NCI-H2107 treated with DMSO at 0.1 percent for 48 hours (cell line): Measurements from ENCODE around the gene CORO2A.

Experiments
- DNase-seq: peaks from one replicate; lab custom pipeline; 2025; ENCODE audit not compliant: unreplicated experiment; lab: John Stamatoyannopoulos, UW

Gene CORO2A

GRCh38 chr9:98193336-98193944 is 1.0 kb upstream of the CORO2A start:
- DNase-seq = no peak

GRCh38 chr9:98191671-98192502 is 550 bp downstream of the CORO2A start:
- DNase-seq = no peak

GRCh38 chr9:98191181-98191608 is 1.2 kb downstream of the CORO2A start:
- no peak for DNase-seq

DNA sequence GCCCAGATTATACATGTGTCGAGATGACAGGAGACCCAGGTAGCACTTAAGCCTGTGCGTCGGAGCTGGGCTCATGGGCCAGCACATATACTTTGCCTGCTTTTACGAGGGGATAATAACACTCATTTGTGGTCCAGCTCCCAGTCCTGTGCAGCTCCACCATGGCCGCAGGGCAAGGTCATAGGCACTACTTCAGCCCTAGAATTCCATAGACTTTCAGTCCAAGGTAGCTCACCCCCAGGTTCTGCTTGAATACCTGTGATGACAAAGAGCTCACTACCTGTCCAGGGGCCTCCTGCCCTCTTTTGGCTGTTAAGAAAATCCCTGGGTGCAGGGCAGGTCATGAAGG is 1.7 kb downstream of the CORO2A start:
- no peak for DNase-seq

DNA sequence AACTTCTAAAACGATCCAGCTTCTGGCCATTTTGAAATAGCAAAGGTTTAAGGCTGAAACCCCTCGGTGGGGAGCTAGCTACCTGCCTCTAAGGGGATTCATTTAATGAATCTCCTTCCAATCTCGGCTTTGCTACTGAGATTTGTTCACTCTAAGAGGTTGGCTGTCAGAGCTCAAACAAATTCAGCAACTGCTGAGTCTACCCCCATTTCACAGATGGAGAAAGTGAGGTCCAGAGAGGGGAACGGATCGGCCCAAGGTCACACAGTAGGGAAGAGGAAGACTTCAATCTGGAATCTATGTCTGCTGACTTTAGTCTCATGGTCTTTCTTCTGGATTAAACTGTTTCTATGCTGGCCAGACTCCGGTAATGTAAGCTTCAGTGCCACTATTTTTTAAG is 3.0 kb downstream of the CORO2A start:
- no peak for DNase-seq

GRCh38 chr9:98187926-98188325 is 4.5 kb downstream of the CORO2A start:
- no peak for DNase-seq

- DNase-seq = no peak
Observed at GRCh38 chr9:98186236-98186635, 6.2 kb downstream of the CORO2A start.

GRCh38 chr9:98185611-98186171 is 6.7 kb downstream of the CORO2A start:
- no peak for DNase-seq

GRCh38 chr9:98185021-98185567 is 7.3 kb downstream of the CORO2A start:
- DNase-seq = no peak

- DNase-seq = no peak
Observed at GRCh38 chr9:98184326-98184725, 8.1 kb downstream of the CORO2A start.

DNA sequence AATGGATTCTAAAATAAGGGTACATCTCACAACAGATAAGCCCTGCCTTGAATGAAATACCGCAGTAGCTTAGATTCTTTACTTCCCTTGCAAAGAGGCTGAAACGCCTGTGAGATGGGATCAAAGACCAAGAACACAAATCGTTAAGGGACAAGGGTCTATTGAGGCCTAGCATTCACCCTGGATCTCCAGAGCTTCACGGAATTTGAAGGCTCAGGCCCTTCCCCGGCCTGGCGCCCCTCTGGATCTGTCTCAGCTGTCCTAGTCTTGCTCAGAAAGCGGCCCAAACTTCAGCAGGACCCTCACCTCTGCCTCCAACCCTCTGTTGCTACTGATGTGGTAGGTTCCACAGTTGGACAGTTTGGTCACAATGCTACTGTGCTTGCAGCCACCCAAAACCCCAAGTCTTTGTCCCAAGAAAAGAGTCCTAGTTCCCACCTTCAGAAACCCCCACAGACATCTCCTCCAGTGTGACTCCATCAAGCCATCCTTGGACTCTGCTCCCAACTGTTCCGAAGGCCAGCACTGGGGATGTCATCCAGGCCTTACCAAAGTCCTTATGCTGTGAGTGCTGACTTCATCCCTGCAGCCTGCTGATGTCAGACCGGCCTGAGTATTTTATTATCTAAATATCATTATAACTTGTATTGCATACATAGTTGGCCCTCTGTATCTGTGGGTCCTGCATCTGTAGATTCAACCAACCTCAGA is 9.4 kb downstream of the CORO2A start:
- no peak for DNase-seq

- no peak for DNase-seq
Observed at GRCh38 chr9:98182069-98182820, 10.2 kb downstream of the CORO2A start.

- no peak for DNase-seq
Observed at GRCh38 chr9:98181746-98182068, 10.7 kb downstream of the CORO2A start.

DNA sequence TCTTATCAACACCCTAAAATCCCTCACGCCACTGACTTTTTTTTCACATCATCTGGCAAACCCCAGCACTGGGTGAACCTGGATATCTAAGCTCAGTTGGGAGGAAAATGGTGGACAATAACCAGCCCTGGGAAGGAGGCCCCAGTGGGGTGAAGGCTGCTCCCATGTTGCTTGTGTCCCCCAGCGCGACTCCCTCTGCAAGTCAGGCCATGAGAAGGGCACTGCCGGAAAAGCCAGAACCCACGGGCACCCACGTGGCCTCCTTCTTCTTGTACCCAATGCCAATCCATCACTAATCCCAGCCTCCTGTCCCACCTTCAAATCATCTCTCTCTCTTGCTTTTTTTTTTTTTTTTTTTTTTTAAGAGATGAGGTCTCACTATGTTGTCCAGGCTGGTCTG is 11.4 kb downstream of the CORO2A start:
- no peak for DNase-seq

- DNase-seq = no peak
Observed at GRCh38 chr9:98178874-98179850, 13.3 kb downstream of the CORO2A start.

- DNase-seq = no peak
Observed at GRCh38 chr9:98176391-98177259, 15.8 kb downstream of the CORO2A start.

DNA sequence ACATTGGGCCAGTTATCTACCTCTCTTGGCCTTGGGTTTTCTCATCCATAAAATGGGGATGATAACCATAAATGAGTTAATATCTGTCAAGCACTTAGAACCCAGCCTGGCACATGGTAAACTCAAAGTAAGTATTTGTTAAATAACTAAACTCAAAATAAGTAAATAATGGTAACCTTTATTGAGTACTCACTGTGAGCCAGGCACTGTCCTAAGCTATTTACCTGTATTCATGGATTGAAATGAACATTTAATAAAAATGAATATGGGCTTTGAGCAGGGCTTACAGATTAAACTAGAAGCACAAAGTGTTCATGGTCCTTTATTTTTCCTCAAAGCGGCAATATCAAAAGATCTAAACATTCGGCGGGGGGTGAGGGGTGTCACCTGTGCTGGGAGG is 16.7 kb downstream of the CORO2A start:
- no peak for DNase-seq

DNA sequence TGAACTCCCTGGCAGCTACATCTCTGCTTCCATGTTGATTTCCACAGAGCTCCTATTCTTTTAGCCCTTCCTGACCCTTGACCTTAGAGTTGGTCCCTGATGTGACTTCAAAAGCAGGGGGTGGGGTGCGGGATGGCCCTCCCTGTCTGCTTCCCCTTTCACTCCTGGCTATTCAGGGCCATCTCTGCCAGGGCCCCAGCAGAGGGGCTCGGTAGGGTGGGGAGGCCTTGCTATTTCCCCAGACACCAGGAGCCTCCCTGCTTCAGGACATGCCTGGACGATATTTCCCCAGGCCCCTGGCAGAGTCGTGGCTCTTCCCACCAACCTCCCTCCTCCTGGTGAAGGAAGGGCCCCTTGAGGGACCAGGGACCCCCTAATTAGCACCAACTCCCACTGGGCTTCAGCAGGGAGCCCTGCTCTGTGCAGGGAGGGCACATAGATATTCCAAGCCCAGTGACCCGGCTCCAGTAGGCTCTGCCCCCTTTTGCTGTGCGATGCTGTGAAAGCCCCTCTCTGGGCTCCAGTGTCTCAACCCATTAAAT is 17.3 kb downstream of the CORO2A start:
- no peak for DNase-seq
